Measurements from ENCODE around the gene FYB1.

FYB1 gene

GRCh38 chr5:39121315-39121714, 98.0 kb downstream of the FYB1 start:
- DNase-seq (ENCODE audit: low read depth in 3 of 3) = no peak

- no peak for DNase-seq (ENCODE audit: low read depth in 3 of 3)
Observed at GRCh38 chr5:39120052-39120420, 99.3 kb downstream of the FYB1 start.

DNA sequence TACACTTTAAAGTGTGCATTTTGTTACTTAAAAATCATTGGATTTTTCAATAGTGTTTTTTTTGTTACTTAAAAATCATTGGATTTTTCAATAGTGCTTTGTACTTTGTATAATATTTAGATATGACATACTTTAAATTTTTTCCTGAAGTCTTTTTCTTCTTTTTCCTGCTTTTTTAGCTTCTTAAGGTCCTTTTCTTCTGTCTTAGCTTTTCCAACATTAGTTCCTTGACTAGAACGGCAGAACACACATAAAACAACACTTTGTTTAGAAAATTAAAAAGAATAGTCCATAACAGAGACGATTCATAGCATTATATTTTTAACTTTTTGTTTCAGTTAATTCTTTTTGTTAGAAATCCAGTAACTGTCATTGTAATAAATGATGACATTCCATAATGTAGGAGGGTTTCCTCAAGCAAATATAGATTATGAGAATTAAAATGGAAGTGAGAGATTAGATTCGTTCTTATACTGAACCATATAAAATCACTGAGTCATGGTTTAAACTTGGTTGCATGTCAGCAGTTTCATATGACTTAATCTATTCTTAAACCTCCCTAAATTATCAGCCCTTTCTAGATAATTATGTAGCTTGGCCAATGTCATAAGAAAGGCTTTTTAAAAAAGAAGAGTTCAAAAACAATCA, 99.8 kb downstream of the FYB1 start:
- DNase-seq (ENCODE audit: low read depth in 3 of 3) = no peak

GRCh38 chr5:39118638-39119037, 100.7 kb downstream of the FYB1 start:
- DNase-seq (ENCODE audit: low read depth in 3 of 3) = no peak

GRCh38 chr5:39117401-39117800, 102.0 kb downstream of the FYB1 start:
- DNase-seq (ENCODE audit: low read depth in 3 of 3) = no peak

GRCh38 chr5:39116344-39117170, 102.8 kb downstream of the FYB1 start:
- no peak for DNase-seq (ENCODE audit: low read depth in 3 of 3)

DNA sequence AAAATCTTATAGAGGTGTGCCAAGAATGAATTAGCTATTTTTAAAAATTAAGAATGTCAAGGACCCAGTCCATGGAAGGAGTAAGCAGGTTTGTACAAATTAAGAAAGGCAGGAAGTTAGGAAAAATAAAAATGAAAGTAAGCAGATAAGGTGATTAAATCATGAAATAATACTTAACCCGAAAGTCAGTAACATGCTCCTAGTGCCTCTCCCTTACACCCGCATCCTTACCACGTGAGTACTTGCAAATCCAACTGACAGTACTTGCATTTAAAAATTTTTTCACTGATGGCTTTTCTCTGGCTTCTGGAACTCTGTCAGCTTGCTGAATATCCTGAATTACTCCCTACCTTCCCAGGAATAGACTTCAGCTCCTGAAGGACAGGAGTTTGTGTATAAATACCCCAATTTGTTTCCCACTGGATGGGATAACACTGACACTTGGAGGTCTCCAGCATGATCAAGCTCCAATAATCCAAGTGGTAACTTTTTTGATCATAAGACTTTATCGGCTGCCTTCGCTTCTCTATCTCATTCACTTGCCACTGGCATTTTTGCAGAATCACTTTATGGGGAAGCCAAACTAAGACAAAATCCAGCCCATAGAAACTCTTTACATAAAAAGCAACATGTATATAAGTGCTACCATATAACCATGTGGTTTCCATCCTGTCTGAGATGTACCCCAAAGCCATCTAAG, 103.6 kb downstream of the FYB1 start:
- no peak for DNase-seq (ENCODE audit: low read depth in 3 of 3)

DNA sequence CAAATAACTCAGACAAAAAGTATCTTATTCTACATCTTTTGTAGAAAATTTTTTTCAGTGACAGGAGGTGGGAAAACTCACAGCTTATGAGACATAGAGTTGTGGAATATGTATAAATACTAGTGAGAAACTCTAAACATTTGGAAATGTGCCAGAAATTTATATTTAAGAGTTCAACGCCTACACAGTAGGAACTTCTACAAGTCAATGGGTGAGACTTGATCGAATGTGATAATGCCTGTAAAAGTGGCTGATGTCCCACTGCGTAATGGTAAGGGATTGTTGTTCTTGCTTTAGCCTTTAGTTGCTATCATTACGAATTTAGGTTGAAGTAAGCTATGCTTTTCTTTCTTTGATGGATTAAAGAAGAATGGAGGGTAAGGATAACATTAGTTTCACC, 105.2 kb downstream of the FYB1 start:
- DNase-seq (ENCODE audit: low read depth in 3 of 3) = no peak

- no peak for DNase-seq (ENCODE audit: low read depth in 3 of 3)
Observed at GRCh38 chr5:39113354-39113953, 105.9 kb downstream of the FYB1 start.

DNA sequence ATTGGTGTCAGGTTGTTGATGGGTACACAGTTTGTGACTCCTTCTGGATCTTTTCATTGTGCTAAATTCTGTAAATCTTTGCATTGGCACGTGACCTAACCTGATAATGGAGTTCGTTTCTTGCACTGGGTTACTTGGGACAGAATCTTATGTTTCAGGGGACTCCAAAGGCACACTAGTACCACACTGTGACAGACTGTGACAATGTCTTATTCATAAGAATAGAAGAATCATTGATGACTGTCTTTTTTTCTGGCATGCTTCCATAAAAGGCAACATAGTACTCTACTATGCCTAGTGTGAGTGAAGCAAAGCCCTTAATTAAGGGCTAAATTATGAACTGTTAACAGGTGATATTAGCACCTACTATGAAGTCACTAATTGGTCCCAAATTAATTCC, 109.8 kb downstream of the FYB1 start:
- DNase-seq (ENCODE audit: low read depth in 3 of 3) = no peak

GRCh38 chr5:39108987-39109386, 110.4 kb downstream of the FYB1 start:
- DNase-seq (ENCODE audit: low read depth in 3 of 3) = no peak

DNA sequence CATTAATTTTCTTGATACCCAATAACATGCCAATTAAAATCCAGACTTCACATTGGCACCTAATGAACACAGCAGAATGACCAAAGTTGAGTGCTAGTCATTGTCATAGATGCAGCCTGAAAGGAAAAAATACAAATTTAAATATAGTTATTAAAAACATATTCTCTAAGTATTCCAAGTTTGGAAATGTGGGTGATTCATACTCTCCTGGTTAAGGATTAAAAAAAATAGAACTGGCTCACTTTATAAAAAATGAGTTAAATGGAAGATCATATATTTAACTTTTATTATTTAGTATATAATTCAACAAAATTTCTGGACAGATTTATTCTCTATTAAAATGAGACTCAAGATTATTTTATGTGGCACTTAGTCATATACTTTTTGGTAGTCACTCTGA, 112.0 kb downstream of the FYB1 start:
- no peak for DNase-seq (ENCODE audit: low read depth in 3 of 3)

DNA sequence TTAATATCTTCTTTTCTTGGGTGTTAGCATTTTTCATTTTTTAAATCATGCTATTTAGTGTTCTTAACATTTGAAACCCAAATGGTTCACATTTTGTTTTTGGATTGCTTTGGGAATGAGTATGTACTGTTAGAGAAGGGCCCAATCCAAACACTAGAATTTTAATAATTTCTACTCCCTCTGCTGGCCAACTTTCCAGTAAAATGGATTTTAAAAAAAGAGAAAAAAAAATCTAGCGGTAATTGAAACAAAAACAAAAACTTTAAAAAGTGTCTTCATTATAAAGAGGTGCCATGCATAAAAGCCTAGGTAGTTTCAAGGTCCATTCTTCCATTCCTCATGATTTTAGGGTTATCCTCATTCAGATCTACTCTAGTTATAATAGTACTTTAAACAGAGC, 113.0 kb downstream of the FYB1 start:
- DNase-seq (ENCODE audit: low read depth in 3 of 3) = no peak

GRCh38 chr5:39104221-39104620, 115.1 kb downstream of the FYB1 start:
- no peak for DNase-seq (ENCODE audit: low read depth in 3 of 3)

- DNase-seq (ENCODE audit: low read depth in 3 of 3) = no peak
Observed at GRCh38 chr5:39102684-39103155, 116.6 kb downstream of the FYB1 start.

DNA sequence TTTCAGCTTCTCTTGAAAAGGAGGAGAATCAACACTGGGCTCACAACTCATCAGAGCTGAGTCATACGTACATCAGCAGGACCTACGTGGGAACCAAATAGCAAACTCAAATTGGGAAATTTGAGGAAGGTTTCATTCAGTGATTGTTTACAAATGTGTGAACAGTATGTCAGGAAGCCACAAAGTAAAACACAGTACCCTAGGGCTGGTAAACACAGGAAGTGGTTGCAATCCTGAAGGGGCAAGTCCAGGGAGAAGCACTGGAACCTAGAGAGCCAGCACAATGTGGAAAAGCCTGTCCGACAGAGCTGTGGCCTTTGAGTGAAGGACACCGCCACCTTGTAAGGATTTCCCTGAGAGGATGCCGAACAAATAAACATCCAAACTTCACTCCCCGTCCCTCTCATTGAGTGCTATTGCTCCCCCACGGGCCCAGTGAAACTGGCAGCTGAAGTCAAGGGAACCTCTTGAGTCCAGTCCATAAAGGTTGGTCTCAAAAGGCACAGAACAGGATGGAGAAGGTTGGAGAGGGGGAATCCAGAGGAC, 118.4 kb downstream of the FYB1 start:
- DNase-seq (ENCODE audit: low read depth in 3 of 3) = no peak

- DNase-seq (ENCODE audit: low read depth in 3 of 3) = no peak
Observed at GRCh38 chr5:39100301-39100850, 119.0 kb downstream of the FYB1 start.

- DNase-seq (ENCODE audit: low read depth in 3 of 3) = no peak
Observed at GRCh38 chr5:39099831-39100230, 119.5 kb downstream of the FYB1 start.

DNA sequence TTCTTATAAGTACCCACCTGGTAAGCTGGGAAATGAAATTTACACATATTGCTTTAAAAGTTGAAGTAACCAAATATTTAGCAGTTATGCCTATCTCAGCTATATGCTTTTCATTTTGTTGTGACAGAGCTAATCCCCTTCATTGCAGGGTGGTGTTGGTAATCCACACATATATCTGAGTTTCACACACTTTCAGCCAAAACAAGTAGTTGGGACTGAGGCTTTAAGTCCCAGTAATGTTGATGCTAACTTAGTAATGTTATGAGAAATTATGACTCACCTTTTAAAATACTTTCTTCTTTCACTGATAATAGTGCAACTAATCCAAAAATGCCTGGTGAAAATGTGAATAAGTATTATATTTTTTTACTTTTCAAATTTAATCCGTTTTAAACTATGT, 126.0 kb downstream of the FYB1 start:
- no peak for DNase-seq (ENCODE audit: low read depth in 3 of 3)

- no peak for DNase-seq (ENCODE audit: low read depth in 3 of 3)
Observed at GRCh38 chr5:39092581-39093351, 126.6 kb downstream of the FYB1 start.

Measured in stimulated activated CD4-positive, alpha-beta T cell treated with anti-CD3 and anti-CD28 coated beads, TNF-alpha, amount 100 ng/mL, for 24 hours (primary cell).